Activated B cell treated with CpG ODN at 0.5 μM for 24 hours (primary cell): ENCODE measurements around the gene TRMT2A. TPM values are rescaled to one million over a fixed set of nuclear protein-coding genes. Genes with fewer than 3 reads are reported as not detected.

Experiments used
- ATAC-seq: fragments of 200-7000 bp; cut with Tn5 transposase; one replicate; pipeline ENCODE4 v1.10.0; 2021; ENCODE audit warnings: low read depth, mild to moderate bottlenecking, moderate library complexity
- CTCF ChIA-PET: fragments of 350-600 bp; sonication (Branson Sonifier 250); formaldehyde crosslinking; loops from one replicate; lab custom pipeline; 2021; ENCODE audit warnings: antibody characterized with exemption; lab: Charles Lee
- POLR2A ChIA-PET: fragments of 350-600 bp; sonication (Branson Sonifier 250); formaldehyde crosslinking; loops from one replicate; lab custom pipeline; 2021; ENCODE audit warnings: antibody characterized with exemption; lab: Charles Lee
- DNase-seq: peaks from one replicate; pipeline ENCODE4 v3.0.0; 2022
- H3K27ac Mint-ChIP-seq: one replicate; pipeline ENCODE4 v1.8.0; 2020; ENCODE audit warnings: mixed read lengths
- H3K27me3 Mint-ChIP-seq: one replicate; pipeline ENCODE4 v1.8.0; 2021; ENCODE audit warnings: mixed read lengths
- H3K36me3 Mint-ChIP-seq: one replicate; pipeline ENCODE4 v1.8.0; 2021; ENCODE audit warnings: low read depth, mixed read lengths
- H3K4me1 Mint-ChIP-seq: one replicate; pipeline ENCODE4 v1.8.0; 2021; ENCODE audit warnings: mixed read lengths
- H3K4me3 Mint-ChIP-seq: one replicate; pipeline ENCODE4 v1.8.0; 2020; ENCODE audit warnings: mild to moderate bottlenecking, mixed read lengths
- H3K9me3 Mint-ChIP-seq: one replicate; pipeline ENCODE4 v1.8.0; 2020; ENCODE audit warnings: mixed read lengths
- CTCF ChIP-seq: fragments of 200-600 bp; IDR thresholded peaks from one replicate; pipeline ENCODE4 v1.8.0; 2022; ENCODE audit warnings: antibody characterized with exemption, mild to moderate bottlenecking
- intact Hi-C: fragments of 100-400 bp; cut with micrococcal nuclease; formaldehyde crosslinking; loops from one replicate; pipeline ENCODE4 v1.15.1; 2024
- total RNA-seq: library from RNA; stranded (reverse); gene quantifications from 2 replicates; pipeline ENCODE4 v1.2.3, GENCODE V29; 2022

The TRMT2A gene
- total RNA-seq, 1 donor from 2014 or later: 91.7 TPM

- intact Hi-C loops: no loop called here
- ATAC-seq (no peak), DNase-seq (no peak)
- TF ChIP-seq CTCF: no peak
- H3K27me3 Mint-ChIP-seq: no peaks in the 10 kb centered on the region
- peaks cover 11% of the 10 kb centered on the region for H3K4me1 Mint-ChIP-seq
- no peaks in the 10 kb centered on the region for H3K9me3 Mint-ChIP-seq
- no peak overlapping the region for H3K4me3 Mint-ChIP-seq
- CTCF ChIA-PET: no interaction called here
- POLR2A ChIA-PET: interaction anchor here (2.6 kb wide), 1 partner anchor 9 kb away, joined by 8 read pairs; the partner anchor contains the start of gene TRMT2A
- no peak overlapping the region for H3K27ac Mint-ChIP-seq
- peaks cover 55% of the 10 kb centered on the region for H3K36me3 Mint-ChIP-seq
Observed at GRCh38 chr22:20126284-20127029, 9.4 kb upstream of the TRMT2A start.

- TF ChIP-seq CTCF: no peak
- DNase-seq (no peak), ATAC-seq (no peak)
- Mint-ChIP-seq H3K4me1 (peaks cover 14% of the 10 kb centered on the region), H3K9me3 (no peaks in the 10 kb centered on the region), H3K27me3 (no peaks in the 10 kb centered on the region), H3K36me3 (peaks cover 64% of the 10 kb centered on the region), H3K27ac (no peak overlapping the region), H3K4me3 (no peak overlapping the region)
- ChIA-PET POLR2A (interaction anchor here (0.6 to 2.6 kb wide), 2 partner anchors 8 to 405 kb away, joined by 3 to 8 read pairs; partner anchors contain the start of gene TRMT2A), CTCF (no interaction called here)
- intact Hi-C loops: no loop called here
Observed at GRCh38 chr22:20125201-20126174, 8.5 kb upstream of the TRMT2A start.

GRCh38 chr22:20124083-20124787, 7.2 kb upstream of the TRMT2A start:
- Mint-ChIP-seq H3K27me3 (no peaks in the 10 kb centered on the region), H3K4me1 (peaks cover 22% of the 10 kb centered on the region), H3K4me3 (no peak overlapping the region), H3K27ac (no peak overlapping the region), H3K36me3 (peaks cover 76% of the 10 kb centered on the region), H3K9me3 (no peaks in the 10 kb centered on the region)
- intact Hi-C loops: no loop called here
- ATAC-seq (no peak), DNase-seq (no peak)
- CTCF ChIA-PET: no interaction called here
- TF ChIP-seq CTCF: no peak
- POLR2A ChIA-PET: no interaction called here

GRCh38 chr22:20123366-20124082, 6.5 kb upstream of the TRMT2A start:
- H3K27ac Mint-ChIP-seq: no peak overlapping the region
- H3K9me3 Mint-ChIP-seq: no peaks in the 10 kb centered on the region
- no peak for ATAC-seq
- POLR2A ChIA-PET: no interaction called here
- TF ChIP-seq CTCF: no peak
- intact Hi-C loops: no loop called here
- peaks cover 28% of the 10 kb centered on the region for H3K4me1 Mint-ChIP-seq
- CTCF ChIA-PET: no interaction called here
- peaks cover 80% of the 10 kb centered on the region for H3K36me3 Mint-ChIP-seq
- no peak for DNase-seq
- no peaks in the 10 kb centered on the region for H3K27me3 Mint-ChIP-seq
- H3K4me3 Mint-ChIP-seq: no peak overlapping the region
